Measurements from ENCODE around the gene GABARAP.

- TF ChIP-seq EP300 (IDR thresholded peaks at IDR 0.05) (no peak), CTCF (IDR thresholded peaks at IDR 0.05) (no peak), POLR2A (IDR thresholded peaks at IDR 0.05) (no peak)
These were observed 36.7 kb downstream of the GABARAP start for GRCh38 chr17:7205561-7205960.
